ENCODE measurements around the gene PPM1G.

The PPM1G gene

GRCh38 chr2:27381577-27382181 lies 27.7 kb downstream of the PPM1G start:
- over 99% methylated on average over 10 of the region's 10 CpGs for WGBS

GRCh38 chr2:27380626-27381545 lies 28.5 kb downstream of the PPM1G start, which contains the start of gene ZNF513:
Gene ZNF513 (minus strand): TSS chr2:27380734. CDS start chr2:27380526, 208 bp downstream.
- Histone ChIP-seq H3K27me3 (ENCODE audit: control insufficient read depth in 1 of 2, insufficient read depth in 1 of 2, low read length in 2 of 2) (no peaks in the 10 kb centered on the region), H2AK5ac (ENCODE audit: low read length, severe bottlenecking) (peak within 1 kb of the TSS; percentile 43), H3K79me1 (replicated peaks; ENCODE audit: low read length, poor library complexity, severe bottlenecking) (peaks cover 20% of the 10 kb centered on the region), H3K14ac (ENCODE audit: low read length in 2 of 2) (peak within 1 kb of the TSS in 1 of 2 experiments; percentile 64), H2BK5ac (ENCODE audit: low read depth, low read length, poor library complexity, severe bottlenecking) (no peak within 1 kb of the TSS), H3K18ac (ENCODE audit: low read depth in 1 of 2, low read length in 2 of 2) (peak within 1 kb of the TSS; percentile 91 to 94), H4K91ac (ENCODE audit: low read length) (peak within 1 kb of the TSS; percentile 79), H2AFZ (ENCODE audit: low read depth, low read length) (peak within 1 kb of the TSS; percentile 91), H3K27ac (ENCODE audit: low read length, poor library complexity, severe bottlenecking) (peak within 1 kb of the TSS; percentile 67), H3K9ac (ENCODE audit: low read length) (peak within 1 kb of the TSS; percentile 99), H2BK120ac (ENCODE audit: low read depth, low read length) (peak within 1 kb of the TSS; percentile 92), H3K23ac (ENCODE audit: low read length in 2 of 2) (peak within 1 kb of the TSS; percentile 34 to 70), H2BK15ac (ENCODE audit: low read depth, poor library complexity, severe bottlenecking) (peak within 1 kb of the TSS; percentile 61), H4K8ac (ENCODE audit: low read length) (peak within 1 kb of the TSS; percentile 95), H3K9me3 (ENCODE audit: control insufficient read depth, low read length) (no peaks in the 10 kb centered on the region), H3K4me3 (ENCODE audit: insufficient read depth in 1 of 2, low read depth in 1 of 2, low read length in 2 of 2) (peak within 1 kb of the TSS; percentile 76 to 95), H3K36me3 (ENCODE audit: control insufficient read depth in 1 of 2, insufficient read depth in 2 of 2, low read depth in 1 of 2, low read length in 2 of 2) (peaks cover 64 to 74% of the 10 kb centered on the region in 2 experiments), H3K4me2 (ENCODE audit: low read length, poor library complexity, severe bottlenecking) (peak within 1 kb of the TSS; percentile 77), H3K4ac (ENCODE audit: low read depth in 1 of 2, low read length in 2 of 2) (peak within 1 kb of the TSS; percentile 70 to 95), H3K4me1 (ENCODE audit: control insufficient read depth, insufficient read depth, low read depth, low read length) (peaks cover 21% of the 10 kb centered on the region), H2BK12ac (ENCODE audit: low read length in 2 of 2) (no peak within 1 kb of the TSS)
- peak; percentile 97 for DNase-seq
- WGBS: 34% methylated on average over 54 of the region's 67 CpGs

More at GRCh38 chr2:27381577-27382181, 27.7 kb downstream of the PPM1G start:
- no peak overlapping the region for H3K27ac ChIP-seq (ENCODE audit: low read length, poor library complexity, severe bottlenecking)
- no peak overlapping the region for H2BK5ac ChIP-seq (ENCODE audit: low read depth, low read length, poor library complexity, severe bottlenecking)
- H3K4me3 ChIP-seq (ENCODE audit: insufficient read depth in 1 of 2, low read depth in 1 of 2, low read length in 2 of 2): no peak overlapping the region
- no peak overlapping the region for H2BK15ac ChIP-seq (ENCODE audit: low read depth, poor library complexity, severe bottlenecking)
- peaks cover 56 to 70% of the 10 kb centered on the region in 2 experiments for H3K36me3 ChIP-seq (ENCODE audit: control insufficient read depth in 1 of 2, insufficient read depth in 2 of 2, low read depth in 1 of 2, low read length in 2 of 2)
- H3K18ac ChIP-seq (ENCODE audit: low read depth in 1 of 2, low read length in 2 of 2): no peak overlapping the region
- H3K27me3 ChIP-seq (ENCODE audit: control insufficient read depth in 1 of 2, insufficient read depth in 1 of 2, low read length in 2 of 2): no peaks in the 10 kb centered on the region
- no peak overlapping the region for H2AFZ ChIP-seq (ENCODE audit: low read depth, low read length)
- H2BK12ac ChIP-seq (ENCODE audit: low read length in 2 of 2): no peak overlapping the region
- no peak overlapping the region for H3K4me2 ChIP-seq (ENCODE audit: low read length, poor library complexity, severe bottlenecking)
- peak overlapping the region; percentile 99 for H3K9ac ChIP-seq (ENCODE audit: low read length)
- peaks cover 19% of the 10 kb centered on the region for H3K79me1 ChIP-seq (replicated peaks; ENCODE audit: low read length, poor library complexity, severe bottlenecking)
- no peak overlapping the region for H3K23ac ChIP-seq (ENCODE audit: low read length in 2 of 2)
- DNase-seq: no peak
- H3K4ac ChIP-seq (ENCODE audit: low read depth in 1 of 2, low read length in 2 of 2): no peak overlapping the region
- H3K14ac ChIP-seq (ENCODE audit: low read length in 2 of 2): no peak overlapping the region
- no peak overlapping the region for H2BK120ac ChIP-seq (ENCODE audit: low read depth, low read length)
- H2AK5ac ChIP-seq (ENCODE audit: low read length, severe bottlenecking): no peak overlapping the region
- no peak overlapping the region for H4K91ac ChIP-seq (ENCODE audit: low read length)
- H4K8ac ChIP-seq (ENCODE audit: low read length): peak overlapping the region; percentile 95
- no peaks in the 10 kb centered on the region for H3K9me3 ChIP-seq (ENCODE audit: control insufficient read depth, low read length)
- peaks cover 21% of the 10 kb centered on the region for H3K4me1 ChIP-seq (ENCODE audit: control insufficient read depth, insufficient read depth, low read depth, low read length)

- peak overlapping the region; percentile 33 to 70 for H3K4ac ChIP-seq (ENCODE audit: low read depth in 1 of 2, low read length in 2 of 2)
- peak overlapping the region; percentile 76 to 95 for H3K4me3 ChIP-seq (ENCODE audit: insufficient read depth in 1 of 2, low read depth in 1 of 2, low read length in 2 of 2)
- H2BK5ac ChIP-seq (ENCODE audit: low read depth, low read length, poor library complexity, severe bottlenecking): no peak overlapping the region
- H3K4me2 ChIP-seq (ENCODE audit: low read length, poor library complexity, severe bottlenecking): peak overlapping the region; percentile 77
- H2BK15ac ChIP-seq (ENCODE audit: low read depth, poor library complexity, severe bottlenecking): peak overlapping the region; percentile 61
- H2AFZ ChIP-seq (ENCODE audit: low read depth, low read length): no peak overlapping the region
- peak; percentile 82 for DNase-seq
- H4K8ac ChIP-seq (ENCODE audit: low read length): peak overlapping the region; percentile 82
- H3K4me1 ChIP-seq (ENCODE audit: control insufficient read depth, insufficient read depth, low read depth, low read length): peaks cover 21% of the 10 kb centered on the region
- H3K27me3 ChIP-seq (ENCODE audit: control insufficient read depth in 1 of 2, insufficient read depth in 1 of 2, low read length in 2 of 2): no peaks in the 10 kb centered on the region
- under 1% methylated on average over 30 of the region's 35 CpGs for WGBS
- peak overlapping the region; percentile 67 for H3K27ac ChIP-seq (ENCODE audit: low read length, poor library complexity, severe bottlenecking)
- H2BK12ac ChIP-seq (ENCODE audit: low read length in 2 of 2): no peak overlapping the region
- H3K36me3 ChIP-seq (ENCODE audit: control insufficient read depth in 1 of 2, insufficient read depth in 2 of 2, low read depth in 1 of 2, low read length in 2 of 2): peaks cover 71 to 74% of the 10 kb centered on the region in 2 experiments
- H4K91ac ChIP-seq (ENCODE audit: low read length): peak overlapping the region; percentile 77
- peak overlapping the region; percentile 43 for H2AK5ac ChIP-seq (ENCODE audit: low read length, severe bottlenecking)
- no peaks in the 10 kb centered on the region for H3K9me3 ChIP-seq (ENCODE audit: control insufficient read depth, low read length)
- peak overlapping the region; percentile 64 to 91 for H3K18ac ChIP-seq (ENCODE audit: low read depth in 1 of 2, low read length in 2 of 2)
- H2BK120ac ChIP-seq (ENCODE audit: low read depth, low read length): peak overlapping the region; percentile 92
- H3K79me1 ChIP-seq (replicated peaks; ENCODE audit: low read length, poor library complexity, severe bottlenecking): peaks cover 21% of the 10 kb centered on the region
- H3K23ac ChIP-seq (ENCODE audit: low read length in 2 of 2): peak overlapping the region in 1 of 2 experiments; percentile 70
- peak overlapping the region; percentile 99 for H3K9ac ChIP-seq (ENCODE audit: low read length)
- H3K14ac ChIP-seq (ENCODE audit: low read length in 2 of 2): peak overlapping the region in 1 of 2 experiments; percentile 64
Measured at GRCh38 chr2:27379836-27380625, 29.4 kb downstream of the PPM1G start.
